MM.1S (cell line): ENCODE measurements around the gene PAX8.

Experiments used
- DNase-seq: peaks from one replicate; pipeline ENCODE4 v3.0.0-alpha.2; 2015
- H2AFZ ChIP-seq: fragments of 300-600 bp; sonication (generic); 2 replicates; pipeline ENCODE4 v1.6.0; 2016; ENCODE audit warnings: antibody characterized with exemption, low read length
- H3F3A ChIP-seq: fragments of 300-600 bp; sonication (generic); 2 replicates; pipeline ENCODE4 v1.6.1; 2016; ENCODE audit warnings: mild to moderate bottlenecking, antibody characterized with exemption, low read length, moderate library complexity, mixed read lengths; ENCODE audit not compliant: insufficient read depth
- H3K27ac ChIP-seq: fragments of 300-600 bp; sonication (generic); 2 replicates; pipeline ENCODE4 v1.5.1; 2016; ENCODE audit warnings: mild to moderate bottlenecking, low read length
- H3K27me3 ChIP-seq: fragments of 300-600 bp; sonication (generic); replicated peaks from 2 replicates; pipeline ENCODE4 v1.6.0; 2016; ENCODE audit warnings: low read length; ENCODE audit not compliant: insufficient read depth
- H3K36me3 ChIP-seq: fragments of 300-600 bp; sonication (generic); replicated peaks from 2 replicates; pipeline ENCODE4 v1.6.1; 2016; ENCODE audit warnings: mild to moderate bottlenecking, low read length, mixed read lengths; ENCODE audit not compliant: insufficient read depth
- H3K4me1 ChIP-seq: fragments of 300-600 bp; sonication (generic); 2 replicates; pipeline ENCODE4 v1.6.1; 2016; ENCODE audit warnings: low read length, mixed read lengths
- H3K4me2 ChIP-seq: fragments of 300-600 bp; sonication (generic); 2 replicates; pipeline ENCODE4 v1.6.0; 2016; ENCODE audit warnings: low read depth, low read length
- H3K4me3 ChIP-seq: fragments of 300-600 bp; sonication (generic); 2 replicates; pipeline ENCODE4 v1.5.1; 2016; ENCODE audit warnings: low read length, mixed read lengths
- H3K79me2 ChIP-seq: fragments of 300-600 bp; sonication (generic); 2 replicates; pipeline ENCODE4 v1.6.1; 2016; ENCODE audit warnings: mixed run types, low read length, mixed read lengths
- H3K9ac ChIP-seq: fragments of 300-600 bp; sonication (generic); 2 replicates; pipeline ENCODE4 v1.6.1; 2016; ENCODE audit warnings: low read length, mixed read lengths
- H3K9me2 ChIP-seq: fragments of 300-600 bp; sonication (generic); replicated peaks from 2 replicates; pipeline ENCODE4 v1.6.1; 2016; ENCODE audit warnings: mild to moderate bottlenecking, low read length, mixed read lengths; ENCODE audit not compliant: insufficient read depth
- H3K9me3 ChIP-seq: fragments of 300-600 bp; sonication (generic); replicated peaks from 2 replicates; pipeline ENCODE4 v1.6.1; 2016; ENCODE audit warnings: mild to moderate bottlenecking, low read length, mixed read lengths; ENCODE audit not compliant: insufficient read depth
- H4K20me1 ChIP-seq: fragments of 300-600 bp; sonication (generic); 2 replicates; pipeline ENCODE4 v1.6.1; 2016; ENCODE audit warnings: mild to moderate bottlenecking, low read length, moderate library complexity, mixed read lengths; ENCODE audit not compliant: insufficient read depth
- EZH2 ChIP-seq: fragments of 300-600 bp; sonication (generic); optimal IDR thresholded peaks from 2 replicates; pipeline ENCODE3; 2017; ENCODE audit warnings: low read depth, mild to moderate bottlenecking, antibody characterized with exemption, low read length, mixed read lengths
- EZH2phosphoT487 ChIP-seq: fragments of 300-600 bp; sonication (generic); IDR thresholded peaks from 2 replicates; pipeline ENCODE4 v1.6.1; 2018; ENCODE audit warnings: antibody characterized with exemption, low read length
- TF ChIP-seq, protein P1 (sequence below): fragments of 300-600 bp; sonication (generic); IDR thresholded peaks from 2 replicates; pipeline ENCODE4 v1.5.1; 2016; ENCODE audit warnings: antibody characterized with exemption, low read length, mixed read lengths

PAX8 gene

DNA sequence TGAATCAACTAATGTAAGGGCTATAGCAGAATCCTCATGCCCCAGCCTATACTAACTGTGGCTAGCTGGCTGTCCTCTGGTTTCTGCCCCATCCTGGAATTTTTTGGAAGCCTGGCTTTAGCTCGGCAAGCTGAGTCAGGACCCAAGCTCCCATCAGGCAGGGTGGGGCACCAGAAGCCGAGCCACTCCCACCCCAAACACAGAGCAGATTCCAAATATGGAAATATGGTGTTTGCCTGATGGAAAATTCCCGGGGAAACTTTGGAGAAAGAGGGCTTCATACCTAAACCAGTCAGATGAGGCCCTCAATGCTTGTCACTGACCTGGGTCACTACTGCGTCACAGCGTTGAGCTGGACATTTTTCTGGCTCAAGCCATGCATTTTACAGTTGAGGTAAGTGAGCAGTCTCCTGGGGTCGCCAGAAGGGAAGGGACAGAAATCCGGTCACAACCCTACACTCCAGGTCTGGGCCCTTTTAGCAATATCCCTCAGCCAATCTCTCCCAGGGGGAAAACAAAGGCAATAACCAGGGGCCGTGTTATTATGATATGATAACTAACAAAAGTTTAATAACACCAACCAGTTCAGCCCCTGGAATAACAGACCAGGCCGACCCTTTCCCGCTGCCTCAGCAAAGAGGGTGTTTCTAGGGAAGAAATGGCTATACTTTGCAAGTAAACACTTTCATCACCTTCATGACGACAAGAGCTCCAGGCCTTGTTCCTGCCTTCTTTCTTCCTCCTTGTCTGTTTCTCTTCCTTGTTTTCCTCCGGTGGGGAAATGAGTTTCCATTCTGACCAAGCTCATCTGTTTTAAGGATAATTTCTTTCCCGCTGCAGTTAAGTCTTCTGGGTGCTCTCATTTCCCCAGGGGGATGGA, 67.3 kb downstream of the PAX8 start:
- H3K4me2 ChIP-seq = no peak overlapping the region
- H3K9ac ChIP-seq = no peak overlapping the region
- TF ChIP-seq, protein P1, sequence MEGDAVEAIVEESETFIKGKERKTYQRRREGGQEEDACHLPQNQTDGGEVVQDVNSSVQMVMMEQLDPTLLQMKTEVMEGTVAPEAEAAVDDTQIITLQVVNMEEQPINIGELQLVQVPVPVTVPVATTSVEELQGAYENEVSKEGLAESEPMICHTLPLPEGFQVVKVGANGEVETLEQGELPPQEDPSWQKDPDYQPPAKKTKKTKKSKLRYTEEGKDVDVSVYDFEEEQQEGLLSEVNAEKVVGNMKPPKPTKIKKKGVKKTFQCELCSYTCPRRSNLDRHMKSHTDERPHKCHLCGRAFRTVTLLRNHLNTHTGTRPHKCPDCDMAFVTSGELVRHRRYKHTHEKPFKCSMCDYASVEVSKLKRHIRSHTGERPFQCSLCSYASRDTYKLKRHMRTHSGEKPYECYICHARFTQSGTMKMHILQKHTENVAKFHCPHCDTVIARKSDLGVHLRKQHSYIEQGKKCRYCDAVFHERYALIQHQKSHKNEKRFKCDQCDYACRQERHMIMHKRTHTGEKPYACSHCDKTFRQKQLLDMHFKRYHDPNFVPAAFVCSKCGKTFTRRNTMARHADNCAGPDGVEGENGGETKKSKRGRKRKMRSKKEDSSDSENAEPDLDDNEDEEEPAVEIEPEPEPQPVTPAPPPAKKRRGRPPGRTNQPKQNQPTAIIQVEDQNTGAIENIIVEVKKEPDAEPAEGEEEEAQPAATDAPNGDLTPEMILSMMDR = no peak
- TF ChIP-seq EZH2 (no peak), EZH2phosphoT487 (no peak)

DNA sequence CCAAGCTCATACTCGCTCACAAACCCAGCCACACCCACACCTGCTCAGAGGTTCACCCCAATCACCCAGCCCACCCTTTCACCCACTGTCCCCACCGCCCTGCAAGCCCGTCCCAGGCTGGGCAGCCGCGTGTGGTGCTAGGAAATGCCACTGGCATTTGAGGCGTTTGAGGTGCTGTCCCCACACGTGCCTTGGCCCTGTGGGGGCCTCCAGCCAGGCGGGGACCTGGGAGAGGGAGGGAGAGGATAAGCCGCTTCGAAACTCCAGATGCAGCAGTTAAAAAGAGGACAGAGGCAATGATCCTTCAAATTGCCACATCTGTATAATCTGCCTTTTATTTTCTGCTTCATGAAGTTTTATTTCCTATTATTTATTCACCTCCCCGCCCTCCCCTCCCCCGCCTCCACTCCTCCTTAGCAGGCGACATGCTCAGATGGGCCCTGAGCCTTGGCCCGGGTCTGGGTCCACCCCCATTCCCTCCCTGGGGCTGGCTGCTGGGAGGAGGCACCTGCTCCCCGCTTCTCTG, 69.0 kb downstream of the PAX8 start:
- Histone ChIP-seq H3K4me2 (no peak overlapping the region), H3K9ac (no peak overlapping the region), H2AFZ (no peak overlapping the region), H3K4me3 (no peak overlapping the region), H3K9me2 (no peaks in the 10 kb centered on the region), H3K9me3 (no peaks in the 10 kb centered on the region), H3K27ac (no peak overlapping the region), H4K20me1 (no peaks in the 10 kb centered on the region), H3K27me3 (no peaks in the 10 kb centered on the region), H3K4me1 (no peaks in the 10 kb centered on the region), H3F3A (no peaks in the 10 kb centered on the region), H3K79me2 (no peaks in the 10 kb centered on the region), H3K36me3 (no peaks in the 10 kb centered on the region)
- no peak for DNase-seq
- TF ChIP-seq EZH2phosphoT487 (no peak), EZH2 (no peak)
- TF ChIP-seq, protein P1 = no peak

More for the DNA sequence above, 67.3 kb downstream of the PAX8 start:
- no peaks in the 10 kb centered on the region for H3K36me3 ChIP-seq
- no peaks in the 10 kb centered on the region for H3K9me3 ChIP-seq
- H3F3A ChIP-seq = no peaks in the 10 kb centered on the region
- no peak overlapping the region for H3K27ac ChIP-seq
- no peaks in the 10 kb centered on the region for H3K4me1 ChIP-seq
- no peaks in the 10 kb centered on the region for H3K27me3 ChIP-seq
- DNase-seq = no peak
- no peak overlapping the region for H3K4me3 ChIP-seq
- no peaks in the 10 kb centered on the region for H3K79me2 ChIP-seq
- H2AFZ ChIP-seq = no peak overlapping the region
- no peaks in the 10 kb centered on the region for H3K9me2 ChIP-seq
- H4K20me1 ChIP-seq = no peaks in the 10 kb centered on the region

DNA sequence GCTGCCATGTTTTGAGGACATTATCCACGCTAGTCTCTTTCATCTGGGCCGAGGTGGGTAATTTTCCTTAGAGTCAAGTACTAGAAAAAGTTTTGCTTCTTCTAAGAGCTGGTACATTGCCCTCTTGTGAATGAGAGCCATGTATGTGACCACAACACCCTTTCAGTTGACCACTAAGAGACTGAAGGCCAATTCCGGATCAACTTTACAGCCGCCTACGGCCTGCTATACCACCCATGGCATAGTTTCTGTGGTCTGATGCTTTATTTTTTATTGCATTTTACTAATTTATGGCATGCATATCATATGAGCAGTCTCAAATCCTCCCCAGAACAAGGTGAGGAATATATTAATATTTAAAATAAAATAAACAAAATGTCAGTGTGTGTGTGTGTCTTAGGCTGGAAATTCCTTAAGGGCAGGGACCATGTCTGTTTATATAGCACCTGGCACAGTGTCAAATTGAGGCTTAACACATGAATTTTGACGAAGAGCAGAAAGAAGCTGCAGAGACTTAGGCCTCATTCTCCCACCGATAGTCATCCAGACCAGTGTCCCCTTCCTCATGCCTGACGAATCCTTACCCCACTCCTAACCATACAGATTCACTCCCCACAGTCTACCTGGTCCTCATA, 69.6 kb downstream of the PAX8 start:
- H4K20me1 ChIP-seq = no peaks in the 10 kb centered on the region
- H3K9ac ChIP-seq = no peak overlapping the region
- no peak overlapping the region for H2AFZ ChIP-seq
- no peak overlapping the region for H3K4me2 ChIP-seq
- H3F3A ChIP-seq = no peaks in the 10 kb centered on the region
- H3K36me3 ChIP-seq = no peaks in the 10 kb centered on the region
- H3K9me3 ChIP-seq = no peaks in the 10 kb centered on the region
- H3K9me2 ChIP-seq = no peaks in the 10 kb centered on the region
- H3K4me3 ChIP-seq = no peak overlapping the region
- H3K27ac ChIP-seq = no peak overlapping the region
- H3K27me3 ChIP-seq = no peaks in the 10 kb centered on the region
- DNase-seq = no peak
- H3K79me2 ChIP-seq = no peaks in the 10 kb centered on the region
- TF ChIP-seq, protein P1 = no peak
- TF ChIP-seq EZH2 (no peak), EZH2phosphoT487 (no peak)
- H3K4me1 ChIP-seq = no peaks in the 10 kb centered on the region
